HEK293 (cell line): ENCODE results near the gene MLH1.

Experiments used
- CTCF ChIP-seq: fragments of 450-650 bp; formaldehyde crosslinking; IDR thresholded peaks from 2 replicates; pipeline ENCODE4 v1.5.1; 2016; ENCODE audit warnings: missing biosample characterization, missing genetic modification characterization
- SALL2 ChIP-seq: fragments of 450-650 bp; formaldehyde crosslinking; IDR thresholded peaks from 2 replicates; pipeline ENCODE4 v1.5.0; 2017; ENCODE audit warnings: missing biosample characterization, mild to moderate bottlenecking, missing genetic modification characterization, borderline replicate concordance
- ZBTB7A ChIP-seq: fragments of 450-650 bp; formaldehyde crosslinking; IDR thresholded peaks from 2 replicates; pipeline ENCODE4 v1.5.1; 2016; ENCODE audit warnings: low read depth, missing biosample characterization, missing genetic modification characterization
- ZNF23 ChIP-seq: fragments of 450-650 bp; formaldehyde crosslinking; IDR thresholded peaks from 2 replicates; pipeline ENCODE4 v1.5.1; 2016; ENCODE audit warnings: missing biosample characterization, missing genetic modification characterization, borderline replicate concordance
- TF ChIP-seq, protein P1 (sequence below): fragments of 450-650 bp; formaldehyde crosslinking; IDR thresholded peaks from 2 replicates; pipeline ENCODE4 v1.5.1; 2016; ENCODE audit warnings: missing biosample characterization, missing genetic modification characterization

GRCh38 chr3:36969540-36970432, 23.5 kb upstream of the MLH1 start:
- no peak for TF ChIP-seq ZNF23 (tag by site-specific recombination)
- no peak for TF ChIP-seq CTCF (tag by site-specific recombination)
- no peak for TF ChIP-seq SALL2 (tag by site-specific recombination)
- TF ChIP-seq ZBTB7A (tag by site-specific recombination), result no peak
- TF ChIP-seq, protein P1, sequence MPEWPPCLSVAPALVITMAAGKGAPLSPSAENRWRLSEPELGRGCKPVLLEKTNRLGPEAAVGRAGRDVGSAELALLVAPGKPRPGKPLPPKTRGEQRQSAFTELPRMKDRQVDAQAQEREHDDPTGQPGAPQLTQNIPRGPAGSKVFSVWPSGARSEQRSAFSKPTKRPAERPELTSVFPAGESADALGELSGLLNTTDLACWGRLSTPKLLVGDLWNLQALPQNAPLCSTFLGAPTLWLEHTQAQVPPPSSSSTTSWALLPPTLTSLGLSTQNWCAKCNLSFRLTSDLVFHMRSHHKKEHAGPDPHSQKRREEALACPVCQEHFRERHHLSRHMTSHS (tag by site-specific recombination), result no peak
